NT2/D1 (cell line): ENCODE measurements around the gene ZNF862.
"Not testable (repeated sequence)": the region's sequence is repeated elsewhere in the genome, so short reads cannot be mapped to it uniquely, and the experiment has no call there.

Experiments
- YY1 ChIP-seq: IDR thresholded peaks from 2 replicates; pipeline ENCODE4 v1.6.1; 2011; ENCODE audit not compliant: insufficient read length, insufficient read depth
- ZNF274 ChIP-seq: IDR thresholded peaks from 2 replicates; pipeline ENCODE4 v1.6.1; 2011; ENCODE audit warnings: mild to moderate bottlenecking, low read depth, low read length

GRCh38 chr7:149890715-149891114 lies 52.5 kb downstream of the ZNF862 start:
- TF ChIP-seq ZNF274, YY1: not testable (repeated sequence)
